ENCODE measurements around the gene TSPO2.

GRCh38 chr6:41080621-41081020, 38.4 kb downstream of the TSPO2 start:
- TF ChIP-seq, protein P1, sequence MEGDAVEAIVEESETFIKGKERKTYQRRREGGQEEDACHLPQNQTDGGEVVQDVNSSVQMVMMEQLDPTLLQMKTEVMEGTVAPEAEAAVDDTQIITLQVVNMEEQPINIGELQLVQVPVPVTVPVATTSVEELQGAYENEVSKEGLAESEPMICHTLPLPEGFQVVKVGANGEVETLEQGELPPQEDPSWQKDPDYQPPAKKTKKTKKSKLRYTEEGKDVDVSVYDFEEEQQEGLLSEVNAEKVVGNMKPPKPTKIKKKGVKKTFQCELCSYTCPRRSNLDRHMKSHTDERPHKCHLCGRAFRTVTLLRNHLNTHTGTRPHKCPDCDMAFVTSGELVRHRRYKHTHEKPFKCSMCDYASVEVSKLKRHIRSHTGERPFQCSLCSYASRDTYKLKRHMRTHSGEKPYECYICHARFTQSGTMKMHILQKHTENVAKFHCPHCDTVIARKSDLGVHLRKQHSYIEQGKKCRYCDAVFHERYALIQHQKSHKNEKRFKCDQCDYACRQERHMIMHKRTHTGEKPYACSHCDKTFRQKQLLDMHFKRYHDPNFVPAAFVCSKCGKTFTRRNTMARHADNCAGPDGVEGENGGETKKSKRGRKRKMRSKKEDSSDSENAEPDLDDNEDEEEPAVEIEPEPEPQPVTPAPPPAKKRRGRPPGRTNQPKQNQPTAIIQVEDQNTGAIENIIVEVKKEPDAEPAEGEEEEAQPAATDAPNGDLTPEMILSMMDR (CRISPR knock-in tag; IDR thresholded peaks at IDR 0.05): no peak
- TF ChIP-seq, protein P2, sequence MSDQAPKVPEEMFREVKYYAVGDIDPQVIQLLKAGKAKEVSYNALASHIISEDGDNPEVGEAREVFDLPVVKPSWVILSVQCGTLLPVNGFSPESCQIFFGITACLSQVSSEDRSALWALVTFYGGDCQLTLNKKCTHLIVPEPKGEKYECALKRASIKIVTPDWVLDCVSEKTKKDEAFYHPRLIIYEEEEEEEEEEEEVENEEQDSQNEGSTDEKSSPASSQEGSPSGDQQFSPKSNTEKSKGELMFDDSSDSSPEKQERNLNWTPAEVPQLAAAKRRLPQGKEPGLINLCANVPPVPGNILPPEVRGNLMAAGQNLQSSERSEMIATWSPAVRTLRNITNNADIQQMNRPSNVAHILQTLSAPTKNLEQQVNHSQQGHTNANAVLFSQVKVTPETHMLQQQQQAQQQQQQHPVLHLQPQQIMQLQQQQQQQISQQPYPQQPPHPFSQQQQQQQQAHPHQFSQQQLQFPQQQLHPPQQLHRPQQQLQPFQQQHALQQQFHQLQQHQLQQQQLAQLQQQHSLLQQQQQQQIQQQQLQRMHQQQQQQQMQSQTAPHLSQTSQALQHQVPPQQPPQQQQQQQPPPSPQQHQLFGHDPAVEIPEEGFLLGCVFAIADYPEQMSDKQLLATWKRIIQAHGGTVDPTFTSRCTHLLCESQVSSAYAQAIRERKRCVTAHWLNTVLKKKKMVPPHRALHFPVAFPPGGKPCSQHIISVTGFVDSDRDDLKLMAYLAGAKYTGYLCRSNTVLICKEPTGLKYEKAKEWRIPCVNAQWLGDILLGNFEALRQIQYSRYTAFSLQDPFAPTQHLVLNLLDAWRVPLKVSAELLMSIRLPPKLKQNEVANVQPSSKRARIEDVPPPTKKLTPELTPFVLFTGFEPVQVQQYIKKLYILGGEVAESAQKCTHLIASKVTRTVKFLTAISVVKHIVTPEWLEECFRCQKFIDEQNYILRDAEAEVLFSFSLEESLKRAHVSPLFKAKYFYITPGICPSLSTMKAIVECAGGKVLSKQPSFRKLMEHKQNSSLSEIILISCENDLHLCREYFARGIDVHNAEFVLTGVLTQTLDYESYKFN (CRISPR knock-in tag; conservative IDR thresholded peaks at IDR 0.05): no peak

Measured in HepG2 (cell line).